Mucosa of descending colon (tissue), 3 donors: ENCODE results near the gene ATG10. TPM values are rescaled to one million over a fixed set of nuclear protein-coding genes. Genes with fewer than 3 reads are reported as not detected.

ENCODE experiments used
- ATAC-seq: fragments of 200-7000 bp; cut with Tn5 transposase; one replicate; pipeline ENCODE4 v1.9.1; 2020; ENCODE audit warnings: mild to moderate bottlenecking, moderate library complexity
- DNase-seq, 3 donors: peaks; one replicate each; pipeline ENCODE4 v3.0.0-alpha.2; 2020
- H3K36me3 ChIP-seq: fragments of 200-600 bp; one replicate; pipeline ENCODE4 v1.8.0; 2021; ENCODE audit warnings: low read depth, mild to moderate bottlenecking
- H3K4me1 ChIP-seq: fragments of 200-600 bp; one replicate; pipeline ENCODE4 v1.8.0; 2021; ENCODE audit warnings: low read depth, mild to moderate bottlenecking
- H3K4me3 ChIP-seq: fragments of 200-600 bp; one replicate; pipeline ENCODE4 v1.8.0; 2021; ENCODE audit warnings: mild to moderate bottlenecking
- H3K9me3 ChIP-seq: fragments of 200-600 bp; one replicate; pipeline ENCODE4 v1.8.0; 2021; ENCODE audit warnings: mild to moderate bottlenecking
- CTCF ChIP-seq: fragments of 200-600 bp; IDR thresholded peaks from one replicate; pipeline ENCODE4 v1.8.0; 2022; ENCODE audit warnings: antibody characterized with exemption, mild to moderate bottlenecking
- intact Hi-C, 2 donors: fragments of 100-400 bp; cut with DNase I in 1 of 2; cut with micrococcal nuclease in 1 of 2; formaldehyde crosslinking; loops; one replicate each; pipeline versions ENCODE4 v1.11.0 to v1.11.1; 2022; cut with DNase I, micrococcal nuclease
- total RNA-seq, 3 donors: library from RNA; stranded (reverse); fragmentation: NEBNext Ultra II Directional in 2 of 3; extraction: Animal tissue kit (Norgen Biotek cat#: 25700) in 2 of 3; gene quantifications; one replicate each; pipeline versions ENCODE4 v1.2.1 to v1.2.4, GENCODE V29; 2021 to 2023
- donor health status: DM: no; HTN: no; CAD: no; lungs with moderate emphysema.
- donor health status: DM: no; HTN: no; CAD: no.
- donor health status: DM: no; HTN: yes; CAD: no.

The ATG10 gene
- total RNA-seq, 3 donors from 2014 or later, result 5.9 to 8.8 (median 7.0) TPM

- DNase-seq (no peak), ATAC-seq (no peak)
- Histone ChIP-seq H3K36me3 (no peaks in the 10 kb centered on the region), H3K4me1 (no peaks in the 10 kb centered on the region), H3K4me3 (no peak overlapping the region), H3K9me3 (no peaks in the 10 kb centered on the region)
- intact Hi-C loops, result no loop called here
- no peak for TF ChIP-seq CTCF
These were observed 318.2 kb downstream of the ATG10 start for GRCh38 chr5:82290005-82290404.

GRCh38 chr5:82290908-82291307 lies 319.1 kb downstream of the ATG10 start:
- ATAC-seq, result no peak
- H3K4me1 ChIP-seq, result no peaks in the 10 kb centered on the region
- no peaks in the 10 kb centered on the region for H3K36me3 ChIP-seq
- no peak for TF ChIP-seq CTCF
- intact Hi-C loops, result no loop called here
- no peak overlapping the region for H3K4me3 ChIP-seq
- DNase-seq, result no peak
- no peaks in the 10 kb centered on the region for H3K9me3 ChIP-seq

GRCh38 chr5:82291420-82291819 lies 319.6 kb downstream of the ATG10 start:
- DNase-seq (no peak), ATAC-seq (no peak)
- H3K36me3 ChIP-seq, result no peaks in the 10 kb centered on the region
- no peak overlapping the region for H3K4me3 ChIP-seq
- intact Hi-C loops, result no loop called here
- no peaks in the 10 kb centered on the region for H3K4me1 ChIP-seq
- no peak for TF ChIP-seq CTCF
- no peaks in the 10 kb centered on the region for H3K9me3 ChIP-seq

- TF ChIP-seq CTCF, result no peak
- intact Hi-C loops, result no loop called here
- H3K9me3 ChIP-seq, result no peaks in the 10 kb centered on the region
- H3K36me3 ChIP-seq, result no peaks in the 10 kb centered on the region
- no peak for ATAC-seq
- no peak overlapping the region for H3K4me3 ChIP-seq
- DNase-seq, result no peak
- H3K4me1 ChIP-seq, result no peaks in the 10 kb centered on the region
These were observed 323.3 kb downstream of the ATG10 start for GRCh38 chr5:82295144-82295543.

- DNase-seq (no peak), ATAC-seq (no peak)
- Histone ChIP-seq H3K36me3 (no peaks in the 10 kb centered on the region), H3K9me3 (no peaks in the 10 kb centered on the region), H3K4me1 (no peaks in the 10 kb centered on the region), H3K4me3 (no peak overlapping the region)
- intact Hi-C loops, result no loop called here
- no peak for TF ChIP-seq CTCF
These were observed 324.2 kb downstream of the ATG10 start for GRCh38 chr5:82295959-82296531.

- ATAC-seq, result no peak
- no peak for TF ChIP-seq CTCF
- intact Hi-C loops, result no loop called here
These were observed 325.1 kb downstream of the ATG10 start for GRCh38 chr5:82296929-82297328.

More at GRCh38 chr5:82296929-82297328, 325.1 kb downstream of the ATG10 start:
- Histone ChIP-seq H3K4me3 (no peak overlapping the region), H3K36me3 (no peaks in the 10 kb centered on the region), H3K4me1 (no peaks in the 10 kb centered on the region), H3K9me3 (no peaks in the 10 kb centered on the region)
- DNase-seq, result no peak
